ENCODE results near the gene FST.

FST gene

DNA sequence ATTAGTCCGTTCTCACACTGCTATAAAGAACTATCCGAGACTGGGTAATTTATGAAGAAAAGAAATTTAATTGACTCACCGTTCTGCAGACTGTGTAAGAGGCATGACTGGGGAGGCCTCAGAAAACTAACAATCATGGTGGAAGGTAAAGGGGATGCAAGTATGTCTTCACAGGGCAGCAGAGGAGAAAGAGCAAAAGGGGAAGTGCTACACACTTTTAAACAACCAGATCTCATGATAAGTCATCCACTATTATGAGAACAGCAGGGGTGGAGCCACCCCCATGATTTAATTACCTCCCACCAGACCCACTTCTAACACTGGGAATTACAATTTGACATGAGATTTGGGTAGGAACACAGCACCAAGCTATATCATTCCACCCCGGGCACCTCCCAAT, 26.6 kb downstream of the FST start:
- H3K36me3 ChIP-seq (replicated peaks; ENCODE audit: insufficient read depth, low read length), result no peaks in the 10 kb centered on the region
- no peak overlapping the region for H3K27ac ChIP-seq (ENCODE audit: low read length)
- H3F3A ChIP-seq (ENCODE audit: insufficient read depth, low read length), result no peaks in the 10 kb centered on the region
- no peak overlapping the region for H3K4me3 ChIP-seq (ENCODE audit: low read length)
- TF ChIP-seq EZH2phosphoT487 (IDR thresholded peaks at IDR 0.05; ENCODE audit: low read length), result no peak
- no peak for TF ChIP-seq CTCF (IDR thresholded peaks at IDR 0.05; ENCODE audit: low read length)
- no peak for TF ChIP-seq EZH2 (optimal IDR thresholded peaks at IDR 0.05; ENCODE audit: low read depth, low read length)
- H3K9me3 ChIP-seq (replicated peaks; ENCODE audit: insufficient read depth, low read length), result no peaks in the 10 kb centered on the region
- H3K79me2 ChIP-seq (ENCODE audit: low read length), result no peaks in the 10 kb centered on the region
- no peak overlapping the region for H2AFZ ChIP-seq (ENCODE audit: low read length)
- H3K27me3 ChIP-seq (replicated peaks; ENCODE audit: insufficient read depth, low read length), result no peaks in the 10 kb centered on the region
- no peaks in the 10 kb centered on the region for H3K9me2 ChIP-seq (replicated peaks; ENCODE audit: insufficient read depth, low read length)
- no peaks in the 10 kb centered on the region for H3K4me1 ChIP-seq (ENCODE audit: low read length)
- no peaks in the 10 kb centered on the region for H4K20me1 ChIP-seq (ENCODE audit: insufficient read depth, low read length)
- DNase-seq, result no peak
- H3K9ac ChIP-seq (ENCODE audit: low read length), result no peak overlapping the region
- no peak overlapping the region for H3K4me2 ChIP-seq (ENCODE audit: low read depth, low read length)

GRCh38 chr5:53508125-53508524, 27.7 kb downstream of the FST start:
- H3K4me2 ChIP-seq (ENCODE audit: low read depth, low read length), result no peak overlapping the region
- no peaks in the 10 kb centered on the region for H3F3A ChIP-seq (ENCODE audit: insufficient read depth, low read length)
- no peaks in the 10 kb centered on the region for H3K9me2 ChIP-seq (replicated peaks; ENCODE audit: insufficient read depth, low read length)
- H3K79me2 ChIP-seq (ENCODE audit: low read length), result no peaks in the 10 kb centered on the region
- no peak overlapping the region for H3K4me3 ChIP-seq (ENCODE audit: low read length)
- H3K9ac ChIP-seq (ENCODE audit: low read length), result no peak overlapping the region
- H3K27me3 ChIP-seq (replicated peaks; ENCODE audit: insufficient read depth, low read length), result no peaks in the 10 kb centered on the region
- H3K27ac ChIP-seq (ENCODE audit: low read length), result no peak overlapping the region
- no peaks in the 10 kb centered on the region for H3K9me3 ChIP-seq (replicated peaks; ENCODE audit: insufficient read depth, low read length)
- no peak for DNase-seq
- TF ChIP-seq CTCF (IDR thresholded peaks at IDR 0.05; ENCODE audit: low read length), result no peak
- no peak for TF ChIP-seq EZH2 (optimal IDR thresholded peaks at IDR 0.05; ENCODE audit: low read depth, low read length)
- TF ChIP-seq EZH2phosphoT487 (IDR thresholded peaks at IDR 0.05; ENCODE audit: low read length), result no peak
- no peak overlapping the region for H2AFZ ChIP-seq (ENCODE audit: low read length)
- no peaks in the 10 kb centered on the region for H4K20me1 ChIP-seq (ENCODE audit: insufficient read depth, low read length)
- H3K4me1 ChIP-seq (ENCODE audit: low read length), result no peaks in the 10 kb centered on the region
- no peaks in the 10 kb centered on the region for H3K36me3 ChIP-seq (replicated peaks; ENCODE audit: insufficient read depth, low read length)

GRCh38 chr5:53512539-53512938, 32.1 kb downstream of the FST start:
- H3K79me2 ChIP-seq (ENCODE audit: low read length), result no peaks in the 10 kb centered on the region
- H3K4me1 ChIP-seq (ENCODE audit: low read length), result no peaks in the 10 kb centered on the region
- no peak for TF ChIP-seq CTCF (IDR thresholded peaks at IDR 0.05; ENCODE audit: low read length)
- TF ChIP-seq EZH2 (optimal IDR thresholded peaks at IDR 0.05; ENCODE audit: low read depth, low read length), result no peak
- TF ChIP-seq EZH2phosphoT487 (IDR thresholded peaks at IDR 0.05; ENCODE audit: low read length), result no peak
- H3K27me3 ChIP-seq (replicated peaks; ENCODE audit: insufficient read depth, low read length), result no peaks in the 10 kb centered on the region
- no peaks in the 10 kb centered on the region for H3K9me2 ChIP-seq (replicated peaks; ENCODE audit: insufficient read depth, low read length)
- H3K27ac ChIP-seq (ENCODE audit: low read length), result no peak overlapping the region
- no peaks in the 10 kb centered on the region for H4K20me1 ChIP-seq (ENCODE audit: insufficient read depth, low read length)
- H3F3A ChIP-seq (ENCODE audit: insufficient read depth, low read length), result no peaks in the 10 kb centered on the region
- H2AFZ ChIP-seq (ENCODE audit: low read length), result no peak overlapping the region
- H3K4me3 ChIP-seq (ENCODE audit: low read length), result no peak overlapping the region
- no peaks in the 10 kb centered on the region for H3K36me3 ChIP-seq (replicated peaks; ENCODE audit: insufficient read depth, low read length)
- DNase-seq, result no peak
- H3K9ac ChIP-seq (ENCODE audit: low read length), result no peak overlapping the region
- H3K9me3 ChIP-seq (replicated peaks; ENCODE audit: insufficient read depth, low read length), result no peaks in the 10 kb centered on the region
- no peak overlapping the region for H3K4me2 ChIP-seq (ENCODE audit: low read depth, low read length)
